ENCODE measurements around the gene LRIG1.

Gene LRIG1

GRCh38 chr3:66481071-66482017, 19.5 kb downstream of the LRIG1 start:
- Histone ChIP-seq H3K4me1 (ENCODE audit: low read length) (peaks cover 61% of the 10 kb centered on the region), H3K27me3 (replicated peaks; ENCODE audit: insufficient read depth, low read length) (no peaks in the 10 kb centered on the region), H2AFZ (ENCODE audit: low read length) (no peak overlapping the region), H3K9me3 (replicated peaks; ENCODE audit: insufficient read depth, low read length) (no peaks in the 10 kb centered on the region), H3K79me2 (ENCODE audit: low read length) (peaks cover 98% of the 10 kb centered on the region), H3K9me2 (replicated peaks; ENCODE audit: insufficient read depth, low read length) (no peaks in the 10 kb centered on the region), H3K36me3 (replicated peaks; ENCODE audit: insufficient read depth, low read length) (no peaks in the 10 kb centered on the region), H3K4me3 (ENCODE audit: low read length) (no peak overlapping the region), H3K9ac (ENCODE audit: low read length) (no peak overlapping the region), H3K27ac (ENCODE audit: low read length) (peak overlapping the region; percentile 36; the same call in 1 of the 2 replicates), H4K20me1 (ENCODE audit: insufficient read depth, low read length) (0 out of 2 replicates have a peak, but pooled peaks cover 2% of the 10 kb centered on the region), H3F3A (ENCODE audit: insufficient read depth, low read length) (peaks cover 36% of the 10 kb centered on the region), H3K4me2 (ENCODE audit: low read depth, low read length) (peak overlapping the region; percentile 58)
- peak; percentile 50 for DNase-seq
- no peak for TF ChIP-seq CTCF (IDR thresholded peaks at IDR 0.05; ENCODE audit: low read length)
- TF ChIP-seq EZH2 (optimal IDR thresholded peaks at IDR 0.05; ENCODE audit: low read depth, low read length) = no peak
- no peak for TF ChIP-seq EZH2phosphoT487 (IDR thresholded peaks at IDR 0.05; ENCODE audit: low read length)

DNA sequence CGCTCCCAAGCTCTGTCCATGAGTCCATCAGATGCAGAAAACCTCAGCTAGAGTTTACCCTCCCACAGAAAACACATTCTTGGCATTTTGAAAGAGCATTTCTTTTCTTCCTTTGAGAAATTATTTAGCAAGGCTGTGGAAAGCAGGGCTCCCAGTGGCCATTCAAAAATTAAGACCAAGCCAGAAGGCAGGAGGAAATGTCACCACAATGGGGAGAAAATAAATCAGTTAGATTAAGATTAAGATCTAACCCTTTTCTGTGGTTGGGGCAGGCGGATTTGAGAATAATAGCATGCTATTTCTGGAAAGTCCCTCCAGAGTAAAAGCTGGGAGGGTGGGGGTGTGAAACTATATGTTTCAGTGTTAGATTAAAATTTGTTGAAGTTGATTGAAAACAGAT, 20.2 kb downstream of the LRIG1 start:
- H3K4me1 ChIP-seq (ENCODE audit: low read length) = peaks cover 58% of the 10 kb centered on the region
- H3F3A ChIP-seq (ENCODE audit: insufficient read depth, low read length) = peaks cover 36% of the 10 kb centered on the region
- DNase-seq = peak; percentile 76
- peaks cover 98% of the 10 kb centered on the region for H3K79me2 ChIP-seq (ENCODE audit: low read length)
- H3K4me3 ChIP-seq (ENCODE audit: low read length) = peak overlapping the region; percentile 29
- H2AFZ ChIP-seq (ENCODE audit: low read length) = no peak overlapping the region
- H4K20me1 ChIP-seq (ENCODE audit: insufficient read depth, low read length) = 0 out of 2 replicates have a peak, but pooled peaks cover 2% of the 10 kb centered on the region
- H3K36me3 ChIP-seq (replicated peaks; ENCODE audit: insufficient read depth, low read length) = no peaks in the 10 kb centered on the region
- TF ChIP-seq EZH2 (optimal IDR thresholded peaks at IDR 0.05; ENCODE audit: low read depth, low read length) (no peak), EZH2phosphoT487 (IDR thresholded peaks at IDR 0.05; ENCODE audit: low read length) (no peak), CTCF (IDR thresholded peaks at IDR 0.05; ENCODE audit: low read length) (no peak)
- H3K9me3 ChIP-seq (replicated peaks; ENCODE audit: insufficient read depth, low read length) = no peaks in the 10 kb centered on the region
- H3K4me2 ChIP-seq (ENCODE audit: low read depth, low read length) = peak overlapping the region; percentile 58
- H3K27me3 ChIP-seq (replicated peaks; ENCODE audit: insufficient read depth, low read length) = no peaks in the 10 kb centered on the region
- no peaks in the 10 kb centered on the region for H3K9me2 ChIP-seq (replicated peaks; ENCODE audit: insufficient read depth, low read length)
- peak overlapping the region; percentile 36; the same call in 1 of the 2 replicates for H3K27ac ChIP-seq (ENCODE audit: low read length)
- H3K9ac ChIP-seq (ENCODE audit: low read length) = no peak overlapping the region

DNA sequence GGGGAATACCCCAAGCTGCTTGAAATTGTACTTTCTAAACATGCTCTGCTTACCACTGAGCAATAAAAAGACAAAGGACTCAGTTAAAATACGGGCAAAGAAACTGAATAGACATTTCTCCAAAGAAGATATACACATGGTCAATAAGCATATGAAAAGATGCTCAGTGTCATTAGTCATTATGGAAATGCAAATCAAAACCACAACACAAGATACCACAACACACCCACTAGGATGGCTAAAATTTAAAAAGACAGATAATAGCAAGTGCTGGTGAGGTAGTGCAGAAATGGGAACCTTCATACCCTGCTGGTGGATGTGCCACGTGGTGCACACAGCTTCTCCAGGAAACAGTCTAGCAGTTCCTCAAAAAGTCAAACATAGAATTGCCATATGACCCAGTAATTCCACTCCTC, 21.3 kb downstream of the LRIG1 start:
- no peak for TF ChIP-seq CTCF (IDR thresholded peaks at IDR 0.05; ENCODE audit: low read length)
- TF ChIP-seq EZH2phosphoT487 (IDR thresholded peaks at IDR 0.05; ENCODE audit: low read length) = no peak
- TF ChIP-seq EZH2 (optimal IDR thresholded peaks at IDR 0.05; ENCODE audit: low read depth, low read length) = no peak
- Histone ChIP-seq H3K9me3 (replicated peaks; ENCODE audit: insufficient read depth, low read length) (no peaks in the 10 kb centered on the region), H4K20me1 (ENCODE audit: insufficient read depth, low read length) (0 out of 2 replicates have a peak, but pooled peaks cover 2% of the 10 kb centered on the region), H3K36me3 (replicated peaks; ENCODE audit: insufficient read depth, low read length) (no peaks in the 10 kb centered on the region), H3K27ac (ENCODE audit: low read length) (no peak overlapping the region), H3K4me2 (ENCODE audit: low read depth, low read length) (peak overlapping the region; percentile 58; the same call in 1 of the 2 replicates), H3K9ac (ENCODE audit: low read length) (no peak overlapping the region), H3K79me2 (ENCODE audit: low read length) (peaks cover 98% of the 10 kb centered on the region), H3K4me1 (ENCODE audit: low read length) (peaks cover 57% of the 10 kb centered on the region), H3K9me2 (replicated peaks; ENCODE audit: insufficient read depth, low read length) (no peaks in the 10 kb centered on the region), H3F3A (ENCODE audit: insufficient read depth, low read length) (peaks cover 36% of the 10 kb centered on the region), H3K27me3 (replicated peaks; ENCODE audit: insufficient read depth, low read length) (no peaks in the 10 kb centered on the region), H3K4me3 (ENCODE audit: low read length) (no peak overlapping the region), H2AFZ (ENCODE audit: low read length) (no peak overlapping the region)
- DNase-seq = no peak

All from MM.1S (cell line).